Loucy (cell line): ENCODE data around the gene BMAL1.

Source experiments
- CTCF ChIP-seq: fragments of 200-600 bp; sonication (generic); conservative IDR thresholded peaks from 2 replicates; pipeline ENCODE4 v1.5.1; 2014; ENCODE audit warnings: mild to moderate bottlenecking, antibody characterized with exemption, low read length
- EZH2phosphoT487 ChIP-seq: fragments of 200-600 bp; IDR thresholded peaks from 2 replicates; pipeline ENCODE4 v1.6.1; 2018; ENCODE audit warnings: antibody characterized with exemption, mild to moderate bottlenecking, moderate library complexity, borderline replicate concordance

GRCh38 chr11:13338427-13339069 is 61.0 kb downstream of the BMAL1 start:
- TF ChIP-seq CTCF: no peak
- no peak for TF ChIP-seq EZH2phosphoT487
